ENCODE measurements around the gene TTLL3.

The TTLL3 gene

GRCh38 chr3:9881441-9881840 is 71.4 kb downstream of the TTLL3 start:
- Histone ChIP-seq H3K27ac (ENCODE audit: low read length, poor library complexity, severe bottlenecking) (no peak overlapping the region), H2BK15ac (ENCODE audit: low read depth, poor library complexity, severe bottlenecking) (no peak overlapping the region), H3K27me3 (ENCODE audit: control insufficient read depth in 1 of 2, insufficient read depth in 1 of 2, low read length in 2 of 2) (peaks cover 0 to 4% of the 10 kb centered on the region in 2 experiments), H3K79me1 (replicated peaks; ENCODE audit: low read length, poor library complexity, severe bottlenecking) (no peaks in the 10 kb centered on the region), H3K4me3 (ENCODE audit: insufficient read depth in 1 of 2, low read depth in 1 of 2, low read length in 2 of 2) (no peak overlapping the region), H3K14ac (ENCODE audit: low read length in 2 of 2) (no peak overlapping the region), H2BK120ac (ENCODE audit: low read depth, low read length) (no peak overlapping the region), H2BK12ac (ENCODE audit: low read length in 2 of 2) (no peak overlapping the region), H4K91ac (ENCODE audit: low read length) (no peak overlapping the region), H3K18ac (ENCODE audit: low read depth in 1 of 2, low read length in 2 of 2) (no peak overlapping the region), H2AFZ (ENCODE audit: low read depth, low read length) (no peak overlapping the region), H3K9me3 (ENCODE audit: control insufficient read depth, low read length) (no peaks in the 10 kb centered on the region), H2BK5ac (ENCODE audit: low read depth, low read length, poor library complexity, severe bottlenecking) (no peak overlapping the region), H3K4me1 (ENCODE audit: control insufficient read depth, insufficient read depth, low read depth, low read length) (no peaks in the 10 kb centered on the region), H3K9ac (ENCODE audit: low read length) (no peak overlapping the region), H3K23ac (ENCODE audit: low read length in 2 of 2) (no peak overlapping the region), H3K4ac (ENCODE audit: low read depth in 1 of 2, low read length in 2 of 2) (no peak overlapping the region), H3K4me2 (ENCODE audit: low read length, poor library complexity, severe bottlenecking) (no peak overlapping the region), H2AK5ac (ENCODE audit: low read length, severe bottlenecking) (no peak overlapping the region), H4K8ac (ENCODE audit: low read length) (no peak overlapping the region), H3K36me3 (ENCODE audit: control insufficient read depth in 1 of 2, insufficient read depth in 2 of 2, low read depth in 1 of 2, low read length in 2 of 2) (no peaks in the 10 kb centered on the region)
- no peak for DNase-seq
- 93% methylated on average over 1 of the region's 1 CpG for WGBS

DNA sequence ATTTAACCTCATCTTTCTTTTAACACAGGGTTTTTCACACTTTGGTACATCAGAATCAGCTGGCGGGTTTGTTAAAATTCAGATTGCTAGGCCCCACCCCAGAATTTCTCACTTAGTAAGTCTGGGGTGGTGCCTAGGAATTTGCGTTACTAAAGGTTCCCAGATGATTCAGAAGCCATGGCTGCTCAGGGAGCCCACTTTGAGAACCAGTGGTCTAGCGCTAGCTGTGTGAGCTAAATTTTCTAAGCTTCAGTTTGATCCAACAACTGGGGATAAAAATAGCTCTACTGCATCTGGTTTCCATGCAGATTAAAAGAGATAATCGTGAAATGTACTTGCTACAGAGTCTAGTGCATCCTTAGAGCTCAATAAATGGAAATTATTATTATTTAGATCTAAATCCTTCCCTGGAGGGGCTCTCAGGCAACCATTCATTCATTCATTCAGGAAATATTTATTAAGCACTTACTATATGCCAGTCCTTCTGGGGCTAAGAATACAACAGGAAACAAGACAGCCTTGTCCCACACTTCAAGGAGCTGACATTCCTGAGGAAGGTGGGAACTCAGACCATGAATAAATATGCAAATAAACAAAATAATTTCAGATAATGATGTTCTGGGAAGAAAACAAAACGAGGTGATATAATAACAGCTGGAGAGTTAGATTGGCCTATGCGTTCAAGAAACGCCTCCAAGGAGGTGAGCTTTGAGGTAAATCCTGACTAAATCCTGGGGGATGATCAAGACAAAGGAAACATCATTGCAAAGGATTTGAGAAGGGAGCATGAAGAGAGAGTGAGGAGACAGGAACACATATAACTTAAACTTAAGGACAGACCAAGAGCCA is 73.9 kb downstream of the TTLL3 start:
- peak overlapping the region; percentile 23 to 52 for H3K18ac ChIP-seq (ENCODE audit: low read depth in 1 of 2, low read length in 2 of 2)
- no peaks in the 10 kb centered on the region for H3K36me3 ChIP-seq (ENCODE audit: control insufficient read depth in 1 of 2, insufficient read depth in 2 of 2, low read depth in 1 of 2, low read length in 2 of 2)
- H3K27ac ChIP-seq (ENCODE audit: low read length, poor library complexity, severe bottlenecking), result no peak overlapping the region
- 56% methylated on average over 6 of the region's 7 CpGs for WGBS
- no peak overlapping the region for H2BK12ac ChIP-seq (ENCODE audit: low read length in 2 of 2)
- H3K4ac ChIP-seq (ENCODE audit: low read depth in 1 of 2, low read length in 2 of 2), result no peak overlapping the region
- no peak overlapping the region for H2BK5ac ChIP-seq (ENCODE audit: low read depth, low read length, poor library complexity, severe bottlenecking)
- H3K9me3 ChIP-seq (ENCODE audit: control insufficient read depth, low read length), result no peaks in the 10 kb centered on the region
- H2BK15ac ChIP-seq (ENCODE audit: low read depth, poor library complexity, severe bottlenecking), result no peak overlapping the region
- no peak overlapping the region for H2AK5ac ChIP-seq (ENCODE audit: low read length, severe bottlenecking)
- no peaks in the 10 kb centered on the region for H3K79me1 ChIP-seq (replicated peaks; ENCODE audit: low read length, poor library complexity, severe bottlenecking)
- no peak overlapping the region for H2AFZ ChIP-seq (ENCODE audit: low read depth, low read length)
- no peak overlapping the region for H4K91ac ChIP-seq (ENCODE audit: low read length)
- H3K14ac ChIP-seq (ENCODE audit: low read length in 2 of 2), result no peak overlapping the region
- no peaks in the 10 kb centered on the region for H3K4me1 ChIP-seq (ENCODE audit: control insufficient read depth, insufficient read depth, low read depth, low read length)
- H3K23ac ChIP-seq (ENCODE audit: low read length in 2 of 2), result no peak overlapping the region
- DNase-seq, result peak; percentile 80
- H3K27me3 ChIP-seq (ENCODE audit: control insufficient read depth in 1 of 2, insufficient read depth in 1 of 2, low read length in 2 of 2), result no peaks in the 10 kb centered on the region
- peak overlapping the region; percentile 63 for H3K9ac ChIP-seq (ENCODE audit: low read length)
- H4K8ac ChIP-seq (ENCODE audit: low read length), result no peak overlapping the region
- H3K4me2 ChIP-seq (ENCODE audit: low read length, poor library complexity, severe bottlenecking), result no peak overlapping the region
- no peak overlapping the region for H2BK120ac ChIP-seq (ENCODE audit: low read depth, low read length)
- H3K4me3 ChIP-seq (ENCODE audit: insufficient read depth in 1 of 2, low read depth in 1 of 2, low read length in 2 of 2), result peak overlapping the region in 1 of 2 experiments; percentile 26

DNA sequence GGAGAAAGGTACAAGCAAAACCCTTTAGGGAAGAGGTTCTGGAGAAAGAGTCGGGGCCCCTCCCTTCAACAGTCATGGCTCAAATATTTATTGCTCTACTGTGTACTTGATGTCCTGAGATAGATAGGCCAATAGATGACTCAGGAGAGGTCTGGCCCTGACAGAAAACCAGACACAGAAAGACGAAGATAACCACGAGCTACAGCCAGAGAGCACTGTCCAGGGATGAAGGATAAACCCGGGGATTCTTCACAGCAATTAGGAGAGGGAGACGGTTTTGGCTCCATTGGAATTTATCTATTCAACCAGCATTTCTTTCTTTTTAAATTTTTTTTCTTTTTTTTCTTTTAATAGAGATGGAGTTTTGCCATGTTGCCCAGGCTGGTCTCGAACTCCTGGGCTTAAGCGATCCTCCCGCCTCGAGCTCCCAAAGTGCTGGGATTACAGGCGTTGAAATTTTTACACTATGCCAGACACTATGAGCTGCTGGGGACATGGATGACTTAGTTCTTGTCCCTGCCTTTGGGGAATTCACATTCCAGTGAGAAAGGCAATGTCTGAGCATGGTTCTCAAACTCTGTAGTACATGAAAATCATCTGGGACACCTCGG is 74.6 kb downstream of the TTLL3 start:
- Histone ChIP-seq H3K9ac (ENCODE audit: low read length) (peak overlapping the region; percentile 63), H3K14ac (ENCODE audit: low read length in 2 of 2) (no peak overlapping the region), H3K4ac (ENCODE audit: low read depth in 1 of 2, low read length in 2 of 2) (no peak overlapping the region), H3K4me3 (ENCODE audit: insufficient read depth in 1 of 2, low read depth in 1 of 2, low read length in 2 of 2) (no peak overlapping the region), H4K91ac (ENCODE audit: low read length) (no peak overlapping the region), H2BK5ac (ENCODE audit: low read depth, low read length, poor library complexity, severe bottlenecking) (no peak overlapping the region), H3K27me3 (ENCODE audit: control insufficient read depth in 1 of 2, insufficient read depth in 1 of 2, low read length in 2 of 2) (no peaks in the 10 kb centered on the region), H3K27ac (ENCODE audit: low read length, poor library complexity, severe bottlenecking) (no peak overlapping the region), H2AFZ (ENCODE audit: low read depth, low read length) (peak overlapping the region; percentile 53), H2AK5ac (ENCODE audit: low read length, severe bottlenecking) (no peak overlapping the region), H3K79me1 (replicated peaks; ENCODE audit: low read length, poor library complexity, severe bottlenecking) (no peaks in the 10 kb centered on the region), H3K4me1 (ENCODE audit: control insufficient read depth, insufficient read depth, low read depth, low read length) (no peaks in the 10 kb centered on the region), H3K36me3 (ENCODE audit: control insufficient read depth in 1 of 2, insufficient read depth in 2 of 2, low read depth in 1 of 2, low read length in 2 of 2) (no peaks in the 10 kb centered on the region), H4K8ac (ENCODE audit: low read length) (no peak overlapping the region), H2BK12ac (ENCODE audit: low read length in 2 of 2) (no peak overlapping the region), H2BK15ac (ENCODE audit: low read depth, poor library complexity, severe bottlenecking) (no peak overlapping the region), H3K23ac (ENCODE audit: low read length in 2 of 2) (no peak overlapping the region), H3K4me2 (ENCODE audit: low read length, poor library complexity, severe bottlenecking) (no peak overlapping the region), H3K18ac (ENCODE audit: low read depth in 1 of 2, low read length in 2 of 2) (peak overlapping the region; percentile 52 to 70), H3K9me3 (ENCODE audit: control insufficient read depth, low read length) (no peaks in the 10 kb centered on the region), H2BK120ac (ENCODE audit: low read depth, low read length) (no peak overlapping the region)
- 30% methylated on average over 8 of the region's 11 CpGs for WGBS
- peak; percentile 93 for DNase-seq
